HepG2 (cell line): ENCODE measurements around the gene CTBP1. TPM values are rescaled to one million over a fixed set of nuclear protein-coding genes. Genes with fewer than 3 reads are reported as not detected.

Experiments used
- ATAC-seq: fragments of 200-7000 bp; cut with Tn5 transposase; 3 replicates; pipeline ENCODE4 v1.9.1; 2020; ENCODE audit warnings: mild to moderate bottlenecking, moderate library complexity
- BruUV-seq: library from RNA; stranded (reverse); fragments of 400-500 nt; replicated peaks from 2 replicates; lab custom pipeline; 2021; lab: Mats Ljungman, UMichigan
- CTCF ChIA-PET: fragments of 300-600 bp; formaldehyde crosslinking; extraction: SDS; loops from one replicate; lab custom pipeline; 2021; ENCODE audit warnings: low total read pairs, inconsistent platforms, low intra/inter-chr PET ratio; lab: Yijun Ruan, JAX
- POLR2A ChIA-PET: fragments of 350-600 bp; sonication (Branson Sonifier 250); formaldehyde crosslinking; loops from one replicate; lab custom pipeline; 2020; ENCODE audit warnings: antibody characterized with exemption, inconsistent platforms; lab: Yijun Ruan, JAX
- DNase-seq: peaks from one replicate; pipeline ENCODE4 v3.0.0-alpha.2; 2015; ENCODE audit warnings: low spot score
- FAIRE-seq: peaks from 3 replicates; lab custom pipeline; 2011; peaks lifted over from hg19 to GRCh38; lab: Jason Lieb, UNC
- H2AFZ ChIP-seq: one replicate; pipeline ENCODE4 v1.6.1; 2011; ENCODE audit warnings: low read length, inconsistent platforms
- H3K27ac ChIP-seq: fragments of 300-600 bp; 3 replicates; pipeline ENCODE4 v1.8.0; 2011; ENCODE audit warnings: mixed run types, mild to moderate bottlenecking, mixed read lengths, low read length, inconsistent platforms; ENCODE audit not compliant: insufficient read depth; ENCODE audit errors: extremely low read length
- H3K27me3 ChIP-seq, 2 experiments: fragments of 200-600 bp in 1 of 2; 2 replicates in 1 of 2; 3 replicates in 1 of 2; pipeline versions ENCODE4 v1.6.0 to v1.8.0; 2011; ENCODE audit warnings: low read length in 2 of 2, mild to moderate bottlenecking in 2 of 2, moderate library complexity in 2 of 2, inconsistent platforms in 1 of 2; ENCODE audit not compliant: insufficient read depth in 2 of 2, control insufficient read depth in 1 of 2
- H3K36me3 ChIP-seq, 2 experiments: fragments of 200-600 bp in 1 of 2; replicated peaks in 1 of 2; 2 replicates in 1 of 2; 3 replicates in 1 of 2; pipeline versions ENCODE4 v1.5.1 to v1.8.0; 2011; ENCODE audit warnings: low read length in 2 of 2, inconsistent platforms in 1 of 2; ENCODE audit not compliant: insufficient read depth in 2 of 2, control insufficient read depth in 1 of 2
- H3K4me1 ChIP-seq: 2 replicates; pipeline ENCODE4 v1.5.1; 2012; ENCODE audit warnings: low read length, inconsistent platforms; ENCODE audit not compliant: insufficient read depth
- H3K4me2 ChIP-seq: 2 replicates; pipeline ENCODE4 v1.6.0; 2011; ENCODE audit warnings: low read depth, low read length, inconsistent platforms
- H3K4me3 ChIP-seq, 3 experiments: fragments of 200-600 bp in 1 of 3; sonication (generic), shearing (Covaris generic) in 1 of 3; replicated peaks in 1 of 3; 2 replicates each; pipeline ENCODE4 v1.5.1; 2011 to 2016; ENCODE audit warnings: low read length in 3 of 3, inconsistent platforms in 2 of 3, low read depth in 2 of 3, mild to moderate bottlenecking in 2 of 3, control low read depth in 1 of 3, mixed read lengths in 1 of 3; ENCODE audit not compliant: insufficient read depth in 1 of 3
- H3K79me2 ChIP-seq: one replicate; pipeline ENCODE4 v1.6.1; 2011; ENCODE audit warnings: low read length, inconsistent platforms; ENCODE audit not compliant: insufficient read depth
- H3K9ac ChIP-seq: 2 replicates; pipeline ENCODE4 v1.6.0; 2011; ENCODE audit warnings: mild to moderate bottlenecking, low read depth, low read length, inconsistent platforms; ENCODE audit not compliant: insufficient read depth
- H3K9me3 ChIP-seq: 2 replicates; pipeline ENCODE4 v1.5.1; 2012; ENCODE audit warnings: mild to moderate bottlenecking, low read length
- H4K20me1 ChIP-seq: 2 replicates; pipeline ENCODE4 v1.6.0; 2011; ENCODE audit warnings: inconsistent platforms, mild to moderate bottlenecking, low read length, moderate library complexity; ENCODE audit not compliant: insufficient read depth
- CENPX ChIP-seq: sonication (generic); formaldehyde crosslinking; IDR thresholded peaks from 2 replicates; pipeline ENCODE4 v1.9.0; 2021; ENCODE audit warnings: mild to moderate bottlenecking, missing genetic modification reagents, moderate library complexity
- ZFP1 ChIP-seq: IDR thresholded peaks from 2 replicates; pipeline ENCODE4 v1.6.1; 2016
- ZNF710 ChIP-seq: sonication (generic); formaldehyde crosslinking; IDR thresholded peaks from 2 replicates; pipeline ENCODE4 v1.5.0; 2020; ENCODE audit warnings: mild to moderate bottlenecking, missing genetic modification reagents, borderline replicate concordance
- ZNF749 ChIP-seq: sonication (generic); formaldehyde crosslinking; IDR thresholded peaks from 2 replicates; pipeline ENCODE4 v1.8.0; 2022; ENCODE audit warnings: mild to moderate bottlenecking, missing genetic modification reagents, moderate library complexity, borderline replicate concordance
- ZNF766 ChIP-seq: sonication (generic); formaldehyde crosslinking; IDR thresholded peaks from 2 replicates; pipeline ENCODE4 v1.5.0; 2020; ENCODE audit warnings: missing genetic modification reagents, borderline replicate concordance
- WGBS: methylation state at CpG from one replicate; pipeline ENCODE4 v1.1.6; 2017; ENCODE audit warnings: low lambda C conversion rate; 5-methylcytosine and 5-hydroxymethylcytosine counted together
- in situ Hi-C: cut with HindIII; loops from 2 replicates; pipeline ENCODE4 v1.10.0; 2017; ENCODE audit warnings: low pct_unique_long_range_greater_than_20kb; ENCODE audit not compliant: extremely low pct_ligation_motif_present
- intact Hi-C: fragments of 100-400 bp; cut with micrococcal nuclease; formaldehyde crosslinking; loops from one replicate; pipeline ENCODE4 v1.10.0; 2022; ENCODE audit not compliant: unreplicated experiment
- polyA plus RNA-seq, 8 experiments: library from polyadenylated mRNA; depleted of rRNA in 3 of 8; stranded (reverse) in 7 of 8; unstranded in 1 of 8; fragments of >200 nt; fragmentation: Illumina TruSeq in 4 of 8; extraction: Trizol in 4 of 8; gene quantifications; 2 replicates each; pipeline versions ENCODE4 v1.2.1 to v1.2.3, GENCODE V29; 2011 to 2016; ENCODE audit warnings: low read depth in 4 of 8, missing spikeins in 1 of 8, mixed read lengths in 1 of 8; ENCODE audit not compliant: insufficient read depth in 1 of 8
- total RNA-seq, 5 experiments: library from RNA; depleted of rRNA; stranded (reverse); fragments of >200 nt; fragmentation: Illumina TruSeq; extraction: Trizol; gene quantifications; 2 replicates each; pipeline ENCODE4 v1.2.3, GENCODE V29; 2016; ENCODE audit warnings: low read depth in 1 of 5
- TF ChIP-seq, protein P1 (sequence below): sonication (generic); formaldehyde crosslinking; IDR thresholded peaks from 2 replicates; pipeline ENCODE4 v1.8.0; 2022; ENCODE audit warnings: missing genetic modification reagents, mild to moderate bottlenecking, moderate library complexity, borderline replicate concordance

The CTBP1 gene
- total and polyA plus RNA-seq, 2 of the 13 experiments (the other 11 are each of a cell fraction or from before 2014, with no cell fraction given) = 78.5 to 112 TPM

GRCh38 chr4:1239950-1240307 lies 9.0 kb downstream of the CTBP1 start:
- Histone ChIP-seq H3K4me2 (no peak overlapping the region), H3K27ac (no peak overlapping the region), H3K36me3 (peaks cover 17 to 55% of the 10 kb centered on the region in 2 experiments; a peak in 4 of 5 replicates), H3K9ac (no peak overlapping the region), H2AFZ (no peak overlapping the region), H4K20me1 (peaks cover 31% of the 10 kb centered on the region; the same call in 1 of the 2 replicates), H3K79me2 (peaks cover 49% of the 10 kb centered on the region)
- FAIRE-seq = no peak
- intact Hi-C loops (no loop called here), in situ Hi-C loops (no loop called here)
- BruUV-seq = no TSS peak
- no peak for DNase-seq
- POLR2A ChIA-PET = no interaction called here
- TF ChIP-seq ZNF749 (CRISPR knock-in tag) = no peak
- TF ChIP-seq, protein P1, sequence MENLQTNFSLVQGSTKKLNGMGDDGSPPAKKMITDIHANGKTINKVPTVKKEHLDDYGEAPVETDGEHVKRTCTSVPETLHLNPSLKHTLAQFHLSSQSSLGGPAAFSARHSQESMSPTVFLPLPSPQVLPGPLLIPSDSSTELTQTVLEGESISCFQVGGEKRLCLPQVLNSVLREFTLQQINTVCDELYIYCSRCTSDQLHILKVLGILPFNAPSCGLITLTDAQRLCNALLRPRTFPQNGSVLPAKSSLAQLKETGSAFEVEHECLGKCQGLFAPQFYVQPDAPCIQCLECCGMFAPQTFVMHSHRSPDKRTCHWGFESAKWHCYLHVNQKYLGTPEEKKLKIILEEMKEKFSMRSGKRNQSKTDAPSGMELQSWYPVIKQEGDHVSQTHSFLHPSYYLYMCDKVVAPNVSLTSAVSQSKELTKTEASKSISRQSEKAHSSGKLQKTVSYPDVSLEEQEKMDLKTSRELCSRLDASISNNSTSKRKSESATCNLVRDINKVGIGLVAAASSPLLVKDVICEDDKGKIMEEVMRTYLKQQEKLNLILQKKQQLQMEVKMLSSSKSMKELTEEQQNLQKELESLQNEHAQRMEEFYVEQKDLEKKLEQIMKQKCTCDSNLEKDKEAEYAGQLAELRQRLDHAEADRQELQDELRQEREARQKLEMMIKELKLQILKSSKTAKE (CRISPR knock-in tag) = no peak
- TF ChIP-seq ZFP1 (CRISPR knock-in tag) = no peak
- no peak for TF ChIP-seq ZNF710
- no peak for TF ChIP-seq CENPX (CRISPR knock-in tag)
- TF ChIP-seq ZNF766 (CRISPR knock-in tag) = no peak
- TF ChIP-seq, all 625 proteins: peak for 0
- CTCF ChIA-PET = no interaction called here
- no peak for ATAC-seq
- Histone ChIP-seq H3K27me3 (no peaks in the 10 kb centered on the region), H3K4me3 (no peak overlapping the region), H3K9me3 (no peaks in the 10 kb centered on the region), H3K4me1 (peaks cover 2% of the 10 kb centered on the region; the same call in 1 of the 2 replicates)
- whole genome bisulfite sequencing = 92% methylated on average over 22 of the region's 22 CpGs
